OCI-LY1 (cell line): ENCODE data around the gene CNN2.

Experiments
- H2AFZ ChIP-seq: fragments of 200-600 bp; sonication (generic), shearing (Covaris generic); 2 replicates; pipeline ENCODE4 v1.6.0; 2014; ENCODE audit warnings: antibody characterized with exemption, mild to moderate bottlenecking, low read length
- H3F3A ChIP-seq: fragments of 200-600 bp; sonication (generic), shearing (Covaris generic); 2 replicates; pipeline ENCODE4 v1.6.0; 2014; ENCODE audit warnings: mild to moderate bottlenecking, antibody characterized with exemption, low read length, moderate library complexity; ENCODE audit not compliant: insufficient read depth
- H3K27ac ChIP-seq: fragments of 200-600 bp; sonication (generic); 2 replicates; pipeline ENCODE4 v1.5.1; 2014; ENCODE audit warnings: low read length, mixed run types, mild to moderate bottlenecking, low read depth; ENCODE audit not compliant: poor library complexity, severe bottlenecking
- H3K27me3 ChIP-seq: fragments of 200-600 bp; sonication (generic); 2 replicates; pipeline ENCODE4 v1.6.0; 2014; ENCODE audit warnings: antibody characterized with exemption, mild to moderate bottlenecking, low read length, moderate library complexity; ENCODE audit not compliant: insufficient read depth
- H3K36me3 ChIP-seq: fragments of 200-600 bp; sonication (generic); 2 replicates; pipeline ENCODE4 v1.6.1; 2014; ENCODE audit warnings: mild to moderate bottlenecking, antibody characterized with exemption, low read length, moderate library complexity, mixed read lengths; ENCODE audit not compliant: insufficient read depth
- H3K4me1 ChIP-seq: fragments of 200-600 bp; sonication (generic); 2 replicates; pipeline ENCODE4 v1.5.1; 2014; ENCODE audit warnings: mild to moderate bottlenecking, low read length, moderate library complexity; ENCODE audit not compliant: insufficient read depth, severe bottlenecking
- H3K4me2 ChIP-seq: fragments of 200-600 bp; sonication (generic), shearing (Covaris generic); 2 replicates; pipeline ENCODE4 v1.6.1; 2014; ENCODE audit warnings: low read length
- H3K4me3 ChIP-seq: fragments of 200-600 bp; sonication (generic); 2 replicates; pipeline ENCODE4 v1.5.1; 2014; ENCODE audit warnings: low read length, low read depth, mild to moderate bottlenecking, mixed read lengths; ENCODE audit not compliant: poor library complexity, severe bottlenecking
- H3K79me2 ChIP-seq: fragments of 200-600 bp; shearing (Covaris generic); 2 replicates; pipeline ENCODE4 v1.6.1; 2016; ENCODE audit warnings: mixed run types, low read length, mixed read lengths; ENCODE audit not compliant: insufficient read depth
- H3K9ac ChIP-seq: fragments of 200-600 bp; sonication (generic), shearing (Covaris generic); 2 replicates; pipeline ENCODE4 v1.6.1; 2014; ENCODE audit warnings: mild to moderate bottlenecking, low read length, mixed read lengths
- H3K9me2 ChIP-seq: fragments of 200-600 bp; sonication (generic), shearing (Covaris generic); 2 replicates; pipeline ENCODE4 v1.6.1; 2014; ENCODE audit warnings: low read depth, mild to moderate bottlenecking, low read length, mixed read lengths
- H3K9me3 ChIP-seq: fragments of 200-600 bp; shearing (Covaris generic); 2 replicates; pipeline ENCODE4 v1.6.1; 2014; ENCODE audit warnings: low read length, mixed read lengths
- H4K20me1 ChIP-seq: fragments of 200-600 bp; sonication (generic), shearing (Covaris generic); 2 replicates; pipeline ENCODE4 v1.6.0; 2016; ENCODE audit warnings: mild to moderate bottlenecking, low read length; ENCODE audit not compliant: insufficient read depth
- CTCF ChIP-seq: fragments of 200-600 bp; sonication (generic), shearing (Covaris generic); IDR thresholded peaks from 2 replicates; pipeline ENCODE4 v1.5.1; 2017; ENCODE audit warnings: mild to moderate bottlenecking, antibody characterized with exemption, low read length, moderate library complexity, mixed read lengths
- EZH2 ChIP-seq: fragments of 200-600 bp; sonication (generic), shearing (Covaris generic); IDR thresholded peaks from 2 replicates; pipeline ENCODE4 v1.8.0; 2017; ENCODE audit warnings: borderline replicate concordance, mixed run types, mild to moderate bottlenecking, antibody characterized with exemption, low read length, moderate library complexity, mixed read lengths

Gene CNN2

GRCh38 chr19:1007399-1008251 lies 18.8 kb upstream of the CNN2 start:
- Histone ChIP-seq H4K20me1 (no peaks in the 10 kb centered on the region), H3K4me2 (no peak overlapping the region), H3K36me3 (peaks cover 40% of the 10 kb centered on the region), H3K9me2 (no peaks in the 10 kb centered on the region), H3F3A (no peaks in the 10 kb centered on the region), H3K9me3 (no peaks in the 10 kb centered on the region), H2AFZ (no peak overlapping the region), H3K9ac (no peak overlapping the region), H3K27me3 (peaks cover 12% of the 10 kb centered on the region; the same call in 1 of the 2 replicates), H3K4me1 (no peaks in the 10 kb centered on the region), H3K27ac (no peak overlapping the region), H3K4me3 (no peak overlapping the region), H3K79me2 (no peaks in the 10 kb centered on the region)
- no peak for TF ChIP-seq EZH2
- TF ChIP-seq CTCF = no peak

GRCh38 chr19:1008268-1009040 lies 18.0 kb upstream of the CNN2 start:
- Histone ChIP-seq H3F3A (no peaks in the 10 kb centered on the region), H2AFZ (no peak overlapping the region), H3K27me3 (peaks cover 5% of the 10 kb centered on the region; the same call in 1 of the 2 replicates), H3K36me3 (peaks cover 48% of the 10 kb centered on the region), H3K9me3 (no peaks in the 10 kb centered on the region), H3K4me1 (no peaks in the 10 kb centered on the region), H3K27ac (no peak overlapping the region), H3K79me2 (no peaks in the 10 kb centered on the region), H3K9me2 (no peaks in the 10 kb centered on the region), H4K20me1 (no peaks in the 10 kb centered on the region), H3K4me2 (no peak overlapping the region), H3K9ac (no peak overlapping the region), H3K4me3 (no peak overlapping the region)
- TF ChIP-seq EZH2 = no peak
- TF ChIP-seq CTCF = no peak

- Histone ChIP-seq H3K4me3 (no peak overlapping the region), H3F3A (no peaks in the 10 kb centered on the region), H3K36me3 (peaks cover 56% of the 10 kb centered on the region), H3K27me3 (no peaks in the 10 kb centered on the region), H3K9me2 (no peaks in the 10 kb centered on the region), H2AFZ (no peak overlapping the region), H3K9ac (no peak overlapping the region), H3K4me1 (no peaks in the 10 kb centered on the region), H3K4me2 (no peak overlapping the region), H3K79me2 (no peaks in the 10 kb centered on the region), H3K27ac (no peak overlapping the region), H4K20me1 (no peaks in the 10 kb centered on the region), H3K9me3 (no peaks in the 10 kb centered on the region)
- TF ChIP-seq EZH2 (no peak), CTCF (no peak)
These were observed 17.1 kb upstream of the CNN2 start for GRCh38 chr19:1009041-1009980.
